Activated naive CD4-positive, alpha-beta T cell treated with anti-CD3 and anti-CD28 coated beads, Interleukin-2, amount 10 ng/mL, durations not matched to agents 7 days and 5 days (primary cell): ENCODE results near the gene MEGF6.

ENCODE experiments used
- CTCF ChIA-PET: fragments of 350-600 bp; sonication (Branson Sonifier 250); formaldehyde crosslinking; loops from one replicate; lab custom pipeline; 2021; ENCODE audit warnings: antibody characterized with exemption; lab: Charles Lee
- DNase-seq: peaks from one replicate; pipeline ENCODE4 v3.0.0-alpha.2; 2020
- H3K27ac Mint-ChIP-seq: one replicate; pipeline ENCODE4 v1.8.0; 2021; ENCODE audit warnings: mild to moderate bottlenecking, moderate library complexity, mixed read lengths
- H3K27me3 Mint-ChIP-seq: one replicate; pipeline ENCODE4 v1.8.0; 2021; ENCODE audit warnings: mild to moderate bottlenecking, mixed read lengths
- H3K36me3 Mint-ChIP-seq: one replicate; pipeline ENCODE4 v1.8.0; 2021; ENCODE audit warnings: mixed read lengths
- H3K4me1 Mint-ChIP-seq: one replicate; pipeline ENCODE4 v1.8.0; 2021; ENCODE audit warnings: mixed read lengths
- H3K4me3 Mint-ChIP-seq: one replicate; pipeline ENCODE4 v1.8.0; 2021; ENCODE audit warnings: mild to moderate bottlenecking, moderate library complexity, mixed read lengths
- H3K9me3 Mint-ChIP-seq: one replicate; pipeline ENCODE4 v1.8.0; 2021; ENCODE audit warnings: mixed read lengths

MEGF6 gene

GRCh38 chr1:3455670-3456448, 155.4 kb downstream of the MEGF6 start:
- no peak for DNase-seq
- peaks cover 63% of the 10 kb centered on the region for H3K27me3 Mint-ChIP-seq
- H3K4me1 Mint-ChIP-seq, result peaks cover 2% of the 10 kb centered on the region
- no peaks in the 10 kb centered on the region for H3K36me3 Mint-ChIP-seq
- H3K9me3 Mint-ChIP-seq, result no peaks in the 10 kb centered on the region
- no peak overlapping the region for H3K27ac Mint-ChIP-seq
- CTCF ChIA-PET, result no interaction called here
- no peak overlapping the region for H3K4me3 Mint-ChIP-seq

DNA sequence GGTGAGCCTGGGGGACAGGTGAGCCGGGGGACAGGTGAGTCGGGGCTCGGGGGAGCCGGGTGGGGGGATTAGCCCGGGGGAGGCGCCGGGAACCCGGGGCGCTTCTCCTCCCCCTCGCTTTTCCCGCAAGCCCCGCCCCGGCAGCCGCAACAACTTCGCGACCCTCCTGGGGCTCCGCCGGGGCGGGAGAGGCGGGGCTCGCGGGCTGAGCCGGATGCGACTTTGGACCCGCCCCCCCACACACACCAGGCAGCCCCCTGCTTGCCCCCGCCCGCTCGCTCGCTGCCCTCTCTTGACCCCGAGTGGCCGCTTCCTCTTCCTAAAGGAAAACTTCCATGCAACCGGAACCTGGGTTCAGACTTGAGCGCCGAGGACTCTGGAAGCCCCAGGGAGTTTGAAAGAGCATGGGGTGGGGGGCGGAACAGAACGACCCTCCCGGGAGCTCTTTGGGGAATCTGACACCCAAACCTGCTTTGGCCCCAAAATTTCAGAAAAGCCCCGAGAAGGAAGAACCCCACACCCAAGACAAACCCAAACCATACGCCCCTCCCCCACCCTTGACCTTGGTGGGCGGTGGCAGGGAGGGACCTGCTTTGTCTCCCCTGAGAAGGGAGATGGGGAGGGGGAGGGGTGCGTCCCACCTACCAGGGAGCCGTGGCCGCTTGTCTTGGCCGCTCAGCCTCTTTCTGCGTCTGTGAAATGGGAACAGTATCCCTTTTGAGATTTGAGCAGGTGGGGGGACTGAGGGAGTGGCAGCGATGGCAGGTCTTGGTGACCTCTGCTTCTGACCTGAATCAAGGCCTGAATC, 156.3 kb downstream of the MEGF6 start:
- H3K4me1 Mint-ChIP-seq, result peaks cover 2% of the 10 kb centered on the region
- H3K27me3 Mint-ChIP-seq, result peaks cover 61% of the 10 kb centered on the region
- H3K9me3 Mint-ChIP-seq, result no peaks in the 10 kb centered on the region
- H3K4me3 Mint-ChIP-seq, result peak overlapping the region; percentile 38
- H3K36me3 Mint-ChIP-seq, result no peaks in the 10 kb centered on the region
- CTCF ChIA-PET, result no interaction called here
- DNase-seq, result peak; percentile 40
- H3K27ac Mint-ChIP-seq, result no peak overlapping the region

GRCh38 chr1:3453891-3454810, 157.2 kb downstream of the MEGF6 start, which contains the start of gene ARHGEF16:
ARHGEF16 (plus strand) TSS chr1:3454665; CDS start chr1:3463085, 8,420 bp downstream.
- Mint-ChIP-seq H3K36me3 (no peaks in the 10 kb centered on the region), H3K4me1 (peaks cover 2% of the 10 kb centered on the region), H3K27me3 (peaks cover 60% of the 10 kb centered on the region), H3K9me3 (no peaks in the 10 kb centered on the region), H3K27ac (no peak within 1 kb of the TSS), H3K4me3 (peak within 1 kb of the TSS; percentile 38)
- DNase-seq, result peak; percentile 54
- CTCF ChIA-PET, result interaction anchor here (0.6 to 3.2 kb wide), 11 partner anchors 9 to 175 kb away, joined by 3 to 15 read pairs (median 8); no protein-coding TSS in a partner anchor

- peak; percentile 80 for DNase-seq
- H3K27ac Mint-ChIP-seq, result no peak overlapping the region
- no peaks in the 10 kb centered on the region for H3K9me3 Mint-ChIP-seq
- H3K27me3 Mint-ChIP-seq, result peaks cover 59% of the 10 kb centered on the region
- H3K4me1 Mint-ChIP-seq, result peaks cover 2% of the 10 kb centered on the region
- CTCF ChIA-PET, result interaction anchor here (0.6 to 3.2 kb wide), 19 partner anchors 10 to 224 kb away, joined by 3 to 15 read pairs (median 6); no protein-coding TSS in a partner anchor
- no peaks in the 10 kb centered on the region for H3K36me3 Mint-ChIP-seq
- H3K4me3 Mint-ChIP-seq, result peak overlapping the region; percentile 40
These were observed 158.0 kb downstream of the MEGF6 start for GRCh38 chr1:3453203-3453761.

- DNase-seq, result no peak
- no peaks in the 10 kb centered on the region for H3K36me3 Mint-ChIP-seq
- peaks cover 2% of the 10 kb centered on the region for H3K4me1 Mint-ChIP-seq
- H3K9me3 Mint-ChIP-seq, result no peaks in the 10 kb centered on the region
- no peak overlapping the region for H3K27ac Mint-ChIP-seq
- CTCF ChIA-PET, result interaction anchor here (0.6 to 3.2 kb wide), 17 partner anchors 10 to 224 kb away, joined by 3 to 15 read pairs (median 7); no protein-coding TSS in a partner anchor
- no peak overlapping the region for H3K4me3 Mint-ChIP-seq
- peaks cover 54% of the 10 kb centered on the region for H3K27me3 Mint-ChIP-seq
These were observed 158.5 kb downstream of the MEGF6 start for GRCh38 chr1:3452866-3453175.

- no peaks in the 10 kb centered on the region for H3K9me3 Mint-ChIP-seq
- peaks cover 49% of the 10 kb centered on the region for H3K27me3 Mint-ChIP-seq
- no peak for DNase-seq
- H3K27ac Mint-ChIP-seq, result no peak overlapping the region
- no peak overlapping the region for H3K4me3 Mint-ChIP-seq
- H3K36me3 Mint-ChIP-seq, result no peaks in the 10 kb centered on the region
- peaks cover 2% of the 10 kb centered on the region for H3K4me1 Mint-ChIP-seq
- CTCF ChIA-PET, result interaction anchor here (0.6 to 3.2 kb wide), 17 partner anchors 9 to 225 kb away, joined by 3 to 15 read pairs (median 7); no protein-coding TSS in a partner anchor
These were observed 159.1 kb downstream of the MEGF6 start for GRCh38 chr1:3451994-3452865.

GRCh38 chr1:3450983-3451382, 160.3 kb downstream of the MEGF6 start:
- DNase-seq, result no peak
- peaks cover 2% of the 10 kb centered on the region for H3K4me1 Mint-ChIP-seq
- peaks cover 36% of the 10 kb centered on the region for H3K27me3 Mint-ChIP-seq
- H3K9me3 Mint-ChIP-seq, result no peaks in the 10 kb centered on the region
- no peak overlapping the region for H3K27ac Mint-ChIP-seq
- no peak overlapping the region for H3K4me3 Mint-ChIP-seq
- no peaks in the 10 kb centered on the region for H3K36me3 Mint-ChIP-seq
- CTCF ChIA-PET, result no interaction called here

DNA sequence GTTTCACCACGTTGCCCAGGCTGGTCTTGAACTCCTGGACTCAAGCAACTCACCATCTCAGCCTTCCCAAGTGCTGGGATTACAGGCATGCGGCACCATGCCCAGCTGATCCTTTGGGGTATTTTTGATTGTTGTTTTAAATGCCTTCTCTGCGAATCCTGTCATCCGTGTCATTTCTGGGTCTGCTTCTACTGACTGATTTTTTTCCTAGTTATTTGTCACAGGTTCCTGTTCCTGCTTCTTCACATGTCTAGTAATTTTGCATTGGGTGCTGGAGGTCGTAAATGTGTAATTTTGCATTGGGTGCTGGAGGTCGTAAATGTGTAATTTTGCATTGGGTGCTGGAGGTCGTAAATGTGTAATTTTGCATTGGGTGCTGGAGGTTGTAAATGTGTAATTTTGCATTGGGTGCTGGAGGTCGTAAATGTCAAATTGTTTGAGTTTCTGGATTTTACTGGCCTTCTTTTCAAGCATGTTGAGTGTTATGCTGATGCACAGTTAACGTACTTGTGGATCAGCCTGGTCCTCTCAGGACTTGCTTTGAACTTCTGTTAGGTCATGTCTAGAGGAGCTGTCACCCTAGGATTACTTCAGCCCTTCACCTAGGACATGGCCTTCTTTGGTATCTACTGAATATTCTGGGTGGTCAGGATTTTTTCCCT, 161.0 kb downstream of the MEGF6 start:
- Mint-ChIP-seq H3K4me3 (no peak overlapping the region), H3K36me3 (no peaks in the 10 kb centered on the region), H3K27me3 (peaks cover 30% of the 10 kb centered on the region), H3K9me3 (no peaks in the 10 kb centered on the region), H3K4me1 (peaks cover 2% of the 10 kb centered on the region), H3K27ac (no peak overlapping the region)
- DNase-seq, result no peak
- CTCF ChIA-PET, result no interaction called here

DNA sequence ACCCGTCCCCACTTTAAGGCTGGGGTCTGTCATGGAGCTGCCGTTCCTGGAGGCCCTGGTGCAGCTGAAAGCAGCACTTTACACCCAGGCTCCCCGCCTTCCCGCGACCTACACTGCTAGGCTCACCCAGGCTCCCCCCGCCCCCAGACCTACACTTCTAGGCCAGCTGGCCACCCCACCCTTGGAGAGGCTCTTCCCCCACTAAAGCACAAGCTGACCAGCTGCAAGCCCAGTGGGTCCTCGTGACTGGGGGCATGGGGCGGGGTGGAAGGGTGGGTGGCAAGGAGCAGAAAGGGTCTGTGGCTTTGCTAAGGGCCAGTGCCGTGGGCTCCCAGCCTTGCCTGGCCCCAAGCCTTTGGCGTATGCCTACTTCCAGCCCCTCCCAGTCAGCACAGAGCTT, 166.6 kb downstream of the MEGF6 start:
- CTCF ChIA-PET, result no interaction called here
- Mint-ChIP-seq H3K9me3 (no peaks in the 10 kb centered on the region), H3K27ac (no peak overlapping the region), H3K27me3 (peaks cover 4% of the 10 kb centered on the region), H3K4me1 (no peaks in the 10 kb centered on the region), H3K4me3 (no peak overlapping the region), H3K36me3 (no peaks in the 10 kb centered on the region)
- DNase-seq, result no peak

- Mint-ChIP-seq H3K36me3 (no peaks in the 10 kb centered on the region), H3K27ac (no peak overlapping the region), H3K9me3 (no peaks in the 10 kb centered on the region), H3K4me1 (no peaks in the 10 kb centered on the region), H3K27me3 (peaks cover 4% of the 10 kb centered on the region), H3K4me3 (no peak overlapping the region)
- CTCF ChIA-PET, result no interaction called here
- no peak for DNase-seq
These were observed 167.0 kb downstream of the MEGF6 start for GRCh38 chr1:3444298-3444697.

GRCh38 chr1:3443807-3444206, 167.5 kb downstream of the MEGF6 start:
- DNase-seq, result no peak
- Mint-ChIP-seq H3K4me3 (no peak overlapping the region), H3K4me1 (no peaks in the 10 kb centered on the region), H3K27me3 (peaks cover 4% of the 10 kb centered on the region), H3K27ac (no peak overlapping the region), H3K9me3 (no peaks in the 10 kb centered on the region), H3K36me3 (no peaks in the 10 kb centered on the region)
- CTCF ChIA-PET, result interaction anchor here (1.4 kb wide), 1 partner anchor 9 kb away, joined by 3 read pairs; no protein-coding TSS in a partner anchor

DNA sequence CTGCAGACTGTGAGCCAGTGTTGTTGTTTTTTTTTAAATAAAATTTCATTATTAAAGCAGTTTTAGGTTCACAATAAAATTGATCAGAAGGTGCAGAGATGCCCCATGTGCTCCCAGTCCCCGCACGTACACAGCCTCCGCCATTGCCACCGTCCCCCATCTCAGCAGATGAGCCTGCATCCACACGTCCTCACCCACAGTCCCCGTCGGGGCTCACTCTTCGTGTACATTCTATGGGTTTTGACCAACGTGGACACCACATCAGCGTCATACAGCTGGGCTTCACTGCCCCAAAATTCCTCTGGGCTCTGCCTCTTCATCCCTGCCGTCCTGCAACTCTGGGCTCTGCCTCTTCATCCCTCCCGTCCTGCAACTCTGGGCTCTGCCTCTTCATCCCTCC, 168.4 kb downstream of the MEGF6 start:
- H3K27me3 Mint-ChIP-seq, result peaks cover 4% of the 10 kb centered on the region
- no peak for DNase-seq
- no peak overlapping the region for H3K4me3 Mint-ChIP-seq
- H3K36me3 Mint-ChIP-seq, result no peaks in the 10 kb centered on the region
- H3K4me1 Mint-ChIP-seq, result no peaks in the 10 kb centered on the region
- no peak overlapping the region for H3K27ac Mint-ChIP-seq
- no peaks in the 10 kb centered on the region for H3K9me3 Mint-ChIP-seq
- CTCF ChIA-PET, result interaction anchor here (1.4 kb wide), 1 partner anchor 10 kb away, joined by 3 read pairs; no protein-coding TSS in a partner anchor
